HG02938 (cell line): ENCODE measurements around the gene CYBA.

Experiments used
- ATAC-seq: cut with Tn5 transposase; IDR thresholded peaks from one replicate; pipeline ENCODE4 v1.9.1; 2021; ENCODE audit warnings: mild to moderate bottlenecking, moderate library complexity; ENCODE audit not compliant: unreplicated experiment

The CYBA gene

DNA sequence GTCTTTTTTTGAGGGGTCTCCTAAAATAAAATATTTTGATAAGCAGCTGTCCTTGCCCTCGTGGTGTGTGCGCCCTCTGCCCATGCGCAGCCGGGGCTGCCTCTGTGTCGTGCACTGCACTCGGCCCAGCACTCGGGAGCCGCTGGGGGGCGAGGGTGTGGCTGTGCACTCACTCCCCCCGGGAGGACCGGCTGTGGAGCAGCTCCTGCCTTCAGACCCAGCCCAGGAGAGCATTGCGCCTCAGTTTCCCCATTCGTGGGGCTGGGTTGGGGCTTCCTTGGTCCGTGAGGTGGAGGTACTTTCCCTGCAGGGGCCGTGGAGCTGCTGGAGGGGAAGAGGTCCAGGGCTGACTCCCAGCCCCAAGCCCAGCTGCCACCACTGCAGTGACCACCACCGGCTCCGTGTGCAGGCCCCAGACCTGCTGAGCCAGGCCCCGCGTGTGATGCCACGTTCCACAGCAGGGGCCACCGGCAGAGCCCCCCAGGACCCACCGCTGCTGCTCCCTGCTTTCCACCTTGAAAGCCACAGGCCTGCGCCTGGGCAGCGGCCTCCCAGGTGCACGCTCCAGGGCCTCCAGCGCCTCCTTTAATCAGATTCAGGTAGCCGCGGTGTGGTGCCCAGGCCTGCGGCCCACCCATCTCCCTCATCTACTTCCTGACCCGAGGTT lies 18.8 kb downstream of the CYBA start:
- ATAC-seq = no peak

DNA sequence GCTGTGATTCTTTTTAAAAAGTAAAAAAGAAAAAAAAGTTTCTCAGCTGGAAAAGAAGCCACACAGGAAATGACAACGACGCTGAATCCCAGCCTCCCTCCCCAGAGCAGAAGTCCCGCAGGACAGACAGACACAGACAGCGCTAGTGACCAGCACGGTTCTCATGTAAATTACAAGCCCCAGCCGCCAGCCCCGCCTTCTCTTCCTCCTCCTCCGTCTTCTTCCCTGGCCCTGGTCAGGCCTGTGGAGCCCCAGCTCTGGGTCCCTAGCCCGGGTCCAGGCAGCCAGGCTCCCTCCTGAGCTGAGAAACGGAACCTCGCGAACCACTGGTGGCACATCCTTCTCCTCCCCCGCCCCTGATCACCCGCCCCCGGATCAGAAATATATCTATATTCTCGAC lies 19.5 kb downstream of the CYBA start:
- no peak for ATAC-seq

DNA sequence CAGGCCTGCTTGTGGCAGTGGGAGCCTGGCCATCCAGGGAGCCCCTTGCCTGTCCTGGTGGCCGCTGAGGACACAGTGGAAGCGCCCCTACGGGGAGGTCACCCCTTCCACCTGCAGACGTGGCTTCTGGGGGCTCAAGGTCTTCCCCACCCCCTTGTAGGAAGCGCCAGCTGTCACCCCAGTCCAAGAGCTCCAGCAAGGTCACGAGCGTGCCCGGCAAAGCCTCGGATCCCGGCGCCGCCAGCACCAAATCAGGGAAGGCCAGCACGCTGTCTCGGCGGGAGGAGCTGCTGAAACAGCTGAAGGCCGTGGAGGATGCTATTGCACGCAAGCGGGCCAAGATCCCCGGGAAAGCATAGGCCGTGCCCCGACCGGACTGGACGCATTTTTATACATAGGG lies 19.9 kb downstream of the CYBA start:
- ATAC-seq = no peak

DNA sequence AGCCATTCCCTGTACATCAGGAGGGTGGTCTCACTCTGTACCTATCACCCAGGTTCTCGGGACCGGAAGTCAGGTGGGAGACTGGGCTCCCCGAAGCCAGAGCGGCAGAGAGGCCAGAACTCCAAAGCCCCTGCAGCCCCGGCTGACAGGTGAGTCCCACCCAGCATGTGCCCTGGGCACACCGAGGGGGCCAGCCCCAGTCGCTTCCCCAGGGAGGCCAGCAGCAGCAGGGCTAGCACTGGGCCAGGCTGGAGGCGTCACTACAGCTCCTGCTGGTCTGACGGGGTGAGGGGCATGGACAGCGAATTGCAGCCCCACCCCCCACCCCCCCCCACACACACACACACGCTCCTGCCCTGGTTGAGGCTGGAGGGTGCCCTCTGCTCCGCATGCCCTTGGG lies 20.4 kb downstream of the CYBA start:
- no peak for ATAC-seq

DNA sequence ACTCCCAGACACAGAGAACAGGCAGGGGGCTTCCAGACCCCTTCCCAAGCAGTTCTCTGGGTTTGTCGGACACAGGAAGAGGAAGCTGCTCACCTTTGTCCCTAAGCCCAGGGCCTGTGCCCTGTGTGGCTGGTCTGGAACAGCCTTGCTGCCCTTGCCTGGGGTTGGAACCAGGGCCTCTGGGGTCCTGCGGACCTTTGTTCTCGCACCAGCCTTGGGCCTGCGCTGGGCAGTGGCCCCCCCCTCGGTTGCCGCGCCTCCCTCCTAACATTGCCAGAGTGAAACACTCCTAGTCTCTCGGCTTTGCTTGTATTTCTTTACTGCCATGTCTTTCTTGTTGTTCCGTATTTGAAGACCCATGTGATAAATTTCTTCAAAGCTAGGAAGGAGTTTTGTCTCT lies 21.0 kb downstream of the CYBA start:
- no peak for ATAC-seq

DNA sequence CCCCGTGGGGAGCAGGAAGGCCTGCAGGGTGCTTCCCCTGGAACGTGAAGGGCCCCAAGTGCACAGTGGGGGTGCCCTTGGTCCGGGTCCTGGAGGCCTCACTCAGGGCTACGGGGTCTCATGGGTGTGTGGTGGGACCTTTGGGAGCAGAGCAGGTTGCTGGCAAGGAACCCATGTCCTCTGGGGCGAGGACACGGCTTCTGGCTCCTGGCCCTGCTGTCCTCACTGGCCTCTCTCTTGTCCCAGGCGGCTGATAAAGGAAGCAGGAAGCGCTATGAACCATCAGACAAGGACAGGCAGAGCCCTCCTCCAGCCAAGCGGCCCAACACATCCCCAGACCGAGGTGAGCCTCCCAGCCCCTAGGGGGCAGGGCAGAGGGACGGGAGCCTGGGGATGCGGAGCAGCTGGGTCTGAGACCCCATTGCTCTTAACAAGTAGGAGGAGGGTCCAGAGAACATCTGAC lies 22.3 kb downstream of the CYBA start:
- ATAC-seq = no peak

DNA sequence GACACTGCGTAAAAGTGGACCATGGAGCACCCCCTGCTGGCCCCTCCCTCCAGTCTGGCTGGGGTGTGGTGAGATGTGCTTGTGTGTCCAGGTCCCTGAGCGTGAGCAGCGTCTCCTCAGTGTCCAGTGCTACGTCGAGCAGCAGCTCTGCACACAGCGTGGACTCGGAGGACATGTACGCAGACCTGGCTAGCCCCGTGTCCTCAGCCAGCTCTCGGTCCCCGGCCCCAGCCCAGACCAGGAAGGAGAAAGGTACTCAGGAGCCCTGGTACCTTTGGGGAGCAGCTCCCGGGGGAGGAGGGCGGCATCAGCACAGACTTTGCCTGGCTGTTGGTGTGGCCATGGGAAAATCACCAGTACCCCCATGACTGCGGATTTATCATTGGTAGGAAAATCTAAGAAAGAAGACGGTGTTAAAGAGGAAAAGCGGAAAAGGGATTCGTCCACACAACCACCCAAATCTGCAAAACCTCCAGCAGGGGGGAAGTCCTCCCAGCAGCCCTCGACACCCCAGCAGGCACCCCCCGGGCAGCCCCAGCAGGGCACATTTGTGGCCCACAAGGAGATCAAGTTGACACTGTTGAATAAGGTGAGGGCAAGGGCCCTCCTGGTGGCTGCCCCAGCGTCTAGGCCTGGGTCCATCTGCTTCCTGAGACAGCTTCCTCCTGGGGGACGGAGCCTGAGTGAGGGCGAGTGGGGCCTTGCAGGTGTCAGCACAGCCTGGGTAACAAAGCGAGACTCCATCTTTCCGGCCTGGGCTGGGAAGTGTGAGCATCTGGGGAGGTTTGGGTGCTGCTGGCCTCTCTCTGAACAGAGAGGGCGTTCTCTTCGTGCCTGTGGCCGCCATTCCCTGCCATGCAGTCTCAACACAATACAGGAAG lies 23.1 kb downstream of the CYBA start:
- ATAC-seq = no peak

DNA sequence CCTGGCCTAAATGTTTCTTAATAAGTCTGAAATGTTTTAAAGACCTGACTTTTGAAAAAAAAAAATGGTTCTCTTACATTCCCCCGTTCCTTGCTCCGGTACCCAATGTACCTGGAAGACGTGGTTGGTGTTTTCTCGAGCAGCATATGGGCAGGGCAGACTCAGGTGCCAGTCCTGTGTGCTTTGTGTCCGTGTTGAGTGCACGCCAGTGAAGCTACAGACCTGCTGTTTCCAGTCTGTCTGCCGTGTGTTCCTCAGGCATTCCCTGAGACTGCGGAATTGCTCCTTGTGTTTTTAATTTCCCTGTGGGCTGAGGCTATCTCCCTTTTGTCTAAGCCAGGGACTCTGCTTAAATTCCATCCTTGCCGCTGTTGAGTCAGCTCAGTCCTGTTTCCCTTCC lies 24.2 kb downstream of the CYBA start:
- no peak for ATAC-seq

DNA sequence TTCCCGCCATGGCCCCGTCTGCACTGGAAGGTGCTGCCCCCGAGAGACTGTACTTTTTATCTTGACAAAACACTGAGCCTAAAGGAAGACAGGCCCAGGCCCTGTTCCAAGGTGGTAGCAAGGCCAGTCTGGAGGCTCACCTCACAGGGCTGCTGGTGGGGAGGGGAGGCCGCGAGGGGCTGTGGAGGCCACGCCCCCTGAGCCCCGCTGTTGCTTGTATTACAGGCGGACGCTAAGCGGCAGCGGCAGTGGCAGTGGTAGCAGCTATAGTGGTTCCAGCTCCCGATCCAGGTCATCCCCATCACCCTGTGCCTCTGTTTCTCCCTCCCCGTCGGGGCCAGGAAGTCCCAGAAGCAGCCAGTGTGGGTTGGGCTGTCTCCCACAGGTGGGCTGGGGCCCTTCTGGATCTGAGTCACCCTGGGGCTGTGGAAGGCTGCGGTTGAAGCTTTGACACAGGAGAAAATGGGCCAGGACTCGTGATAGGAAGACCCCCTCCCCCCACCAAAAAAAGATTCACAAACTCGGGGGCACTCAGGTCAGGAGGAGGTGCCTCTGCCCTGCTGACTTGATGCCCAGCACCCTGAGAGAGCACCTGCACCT lies 25.8 kb downstream of the CYBA start:
- no peak for ATAC-seq

DNA sequence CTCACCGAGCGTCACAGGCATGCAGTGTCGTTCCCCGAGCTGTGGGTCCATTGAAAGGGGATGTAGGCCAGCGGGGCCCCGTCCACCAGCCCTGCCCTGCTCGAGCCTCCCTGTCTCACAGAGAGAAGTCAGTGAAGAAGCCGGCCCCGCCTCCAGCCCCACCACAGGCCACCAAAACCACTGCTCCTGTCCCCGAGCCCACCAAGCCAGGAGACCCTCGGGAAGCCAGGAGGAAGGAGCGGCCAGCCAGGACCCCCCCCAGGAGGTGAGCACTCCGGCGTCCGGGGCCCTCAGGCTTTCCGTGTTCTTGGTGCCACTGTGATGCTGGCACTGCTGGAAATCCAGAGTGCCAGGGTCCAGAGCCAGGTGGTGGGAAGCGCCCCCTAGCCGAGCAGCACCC lies 26.4 kb downstream of the CYBA start:
- ATAC-seq = no peak

DNA sequence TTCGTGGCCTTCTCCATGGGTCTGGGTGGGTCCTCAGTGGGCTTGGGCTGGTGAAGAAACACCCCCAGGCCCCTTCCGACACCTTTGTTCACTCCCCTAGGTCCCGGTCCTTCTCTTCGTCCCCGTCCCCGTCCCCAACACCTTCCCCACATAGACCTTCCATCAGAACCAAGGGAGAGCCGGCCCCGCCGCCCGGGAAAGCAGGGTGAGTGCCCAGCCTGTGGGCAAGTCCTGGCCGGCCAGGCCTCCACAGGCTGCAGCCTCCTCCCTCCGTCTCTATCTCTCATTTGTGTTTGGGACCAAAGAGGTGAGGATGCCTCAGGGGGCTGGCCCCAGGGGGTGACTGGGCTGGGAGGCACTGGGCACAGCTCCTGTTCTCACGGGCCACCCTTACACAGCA lies 27.0 kb downstream of the CYBA start:
- no peak for ATAC-seq

DNA sequence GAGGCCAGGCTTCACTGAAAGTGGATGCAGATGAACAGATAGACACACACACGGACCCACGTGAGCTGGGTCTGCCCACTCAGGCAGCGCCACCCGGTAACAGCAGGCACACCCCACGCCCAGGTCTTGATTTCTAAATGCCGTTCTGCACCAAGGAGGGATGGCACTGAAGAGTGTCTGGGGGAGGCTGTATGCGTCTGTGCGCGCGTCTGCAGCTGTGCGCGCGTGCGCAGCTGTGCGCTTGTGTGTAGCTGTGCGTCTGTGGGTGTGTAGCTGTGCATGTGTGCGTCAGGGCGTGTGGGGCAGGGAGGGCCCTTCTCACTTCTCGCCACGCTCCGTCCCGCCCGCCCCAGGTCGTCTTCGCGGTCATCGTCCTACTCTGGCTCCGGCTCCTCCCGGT lies 28.0 kb downstream of the CYBA start:
- ATAC-seq = no peak

DNA sequence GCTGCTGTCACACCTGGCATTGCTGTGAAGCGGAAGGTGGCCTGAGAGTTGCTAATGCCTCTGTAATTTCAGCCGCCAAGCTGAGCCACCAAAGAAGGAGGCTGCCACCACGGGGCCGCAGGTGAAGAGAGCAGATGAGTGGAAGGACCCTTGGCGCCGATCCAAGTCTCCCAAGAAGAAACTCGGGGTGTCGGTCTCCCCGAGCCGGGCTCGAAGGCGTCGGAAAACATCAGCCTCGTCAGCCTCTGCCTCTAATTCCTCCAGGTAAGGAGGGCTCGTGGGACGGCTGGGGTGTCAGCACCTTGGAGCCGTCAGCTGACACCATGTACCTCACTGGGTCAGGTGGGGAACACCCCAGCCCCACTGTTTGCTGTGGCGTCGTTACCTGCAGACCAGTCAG lies 28.7 kb downstream of the CYBA start:
- no peak for ATAC-seq

DNA sequence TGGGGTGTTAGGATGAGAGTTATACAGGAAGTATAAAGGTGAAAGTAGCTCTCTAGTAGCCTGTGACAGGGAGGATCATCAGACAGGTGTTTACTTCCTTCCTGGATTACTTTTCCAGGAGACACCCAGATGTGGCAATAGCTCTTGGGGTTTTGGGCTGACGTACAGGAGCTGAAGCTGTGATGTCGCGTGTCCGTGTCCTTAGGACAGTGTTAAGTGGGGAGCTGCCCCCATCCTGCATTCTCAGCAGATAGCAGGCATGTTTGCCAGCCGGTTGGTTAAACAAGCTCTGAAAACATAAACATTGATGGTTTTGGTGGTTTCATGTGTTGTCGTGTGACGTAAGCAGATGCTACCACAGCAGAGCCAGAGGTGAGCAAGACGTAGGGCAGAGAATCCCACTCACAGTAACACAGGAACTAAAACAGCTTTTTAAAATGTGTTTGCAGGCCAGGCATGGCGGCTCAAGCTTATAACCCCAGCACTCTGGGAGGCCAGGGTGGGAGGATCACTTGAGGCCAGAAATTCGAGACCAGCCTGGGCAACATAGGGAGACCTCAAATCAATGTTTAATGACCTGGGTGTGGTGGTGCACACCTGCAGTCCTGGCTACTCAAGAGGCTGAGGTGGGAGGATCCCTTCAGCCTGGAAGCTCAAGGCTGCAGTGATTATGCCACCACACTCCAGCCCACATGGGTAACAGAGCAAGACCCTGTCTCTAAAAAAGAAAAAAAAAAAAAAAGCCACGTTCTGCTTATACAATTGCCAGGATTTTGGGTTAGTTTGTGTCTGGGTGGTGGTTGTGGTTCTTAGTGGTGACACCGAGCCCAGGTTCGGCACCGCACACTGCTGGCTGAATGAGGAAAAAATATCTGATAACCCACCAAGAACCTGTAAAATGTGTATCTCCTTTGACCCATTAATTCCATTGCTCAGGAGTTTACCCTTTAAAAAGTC lies 30.7 kb downstream of the CYBA start:
- ATAC-seq = no peak

DNA sequence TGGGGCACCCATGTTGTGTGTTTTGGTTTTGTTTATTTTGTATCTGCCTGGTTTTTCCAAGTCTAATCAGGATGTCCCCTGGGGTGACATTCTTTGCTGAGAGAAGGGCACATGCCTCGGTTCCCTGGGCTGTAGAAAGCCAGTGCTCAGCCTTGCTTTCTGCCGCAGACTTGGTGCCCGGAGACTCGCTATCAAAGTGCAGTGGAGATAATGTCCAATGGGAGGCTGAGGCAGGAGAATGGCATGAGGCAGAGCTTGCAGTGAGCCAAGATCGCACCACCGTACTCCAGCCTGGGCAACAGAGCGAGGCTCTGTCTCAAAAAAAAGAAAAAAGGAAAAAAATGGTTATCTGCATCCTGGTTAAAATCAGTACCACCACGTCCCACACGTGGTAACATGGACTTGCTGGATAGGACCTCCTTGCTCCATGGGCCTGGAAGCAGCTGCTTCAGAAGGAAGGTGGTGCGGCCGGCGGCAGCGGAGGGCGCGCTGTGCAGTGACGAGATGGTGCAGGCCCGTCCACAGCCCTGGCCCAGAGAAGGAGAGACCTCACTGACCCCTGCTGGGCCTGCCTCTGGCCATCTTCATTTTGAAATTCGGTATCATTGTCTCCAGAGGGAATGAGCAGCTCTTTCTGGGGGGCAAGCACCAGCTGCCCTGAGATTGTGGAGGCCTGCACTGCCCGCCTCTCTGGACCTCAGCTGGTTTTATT lies 31.7 kb downstream of the CYBA start:
- ATAC-seq = no peak

DNA sequence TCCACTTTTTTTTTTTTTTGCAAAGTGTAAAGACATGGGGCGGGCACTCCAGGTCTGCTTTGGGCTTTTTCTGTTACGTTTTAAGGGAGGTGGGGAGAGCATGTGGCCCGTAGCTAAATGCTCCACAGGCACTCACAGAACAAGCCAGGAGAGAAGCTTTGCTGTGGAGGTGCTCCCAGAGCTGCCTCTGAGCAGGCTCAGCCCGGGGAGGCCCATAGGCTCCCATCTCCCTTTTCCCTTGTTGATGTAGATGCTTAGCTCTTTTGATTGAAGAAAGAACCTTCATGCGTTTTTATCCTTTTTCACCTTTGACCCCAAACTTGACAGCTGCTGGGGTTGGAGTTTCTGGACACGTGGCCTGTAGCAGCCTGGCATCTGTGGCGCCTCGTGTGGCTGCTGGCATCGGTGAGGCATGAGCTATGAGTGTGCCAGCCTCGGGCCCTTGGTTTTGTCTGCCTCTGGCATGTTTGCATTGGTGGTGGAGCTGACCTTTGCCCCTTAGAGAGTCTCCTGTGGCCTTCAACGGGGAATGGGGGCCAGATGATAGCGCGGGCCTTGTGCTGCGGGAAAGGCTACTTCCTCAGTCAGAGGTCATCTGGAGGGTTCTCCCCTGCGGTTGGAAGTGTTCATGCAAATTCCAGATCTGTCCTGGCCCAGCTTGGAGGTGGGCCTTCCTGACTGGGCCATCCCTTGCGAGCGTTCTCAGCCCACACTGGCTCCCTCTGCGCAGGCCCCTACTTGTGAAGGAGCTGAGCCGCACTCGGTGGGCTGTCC lies 32.5 kb downstream of the CYBA start:
- ATAC-seq = no peak

DNA sequence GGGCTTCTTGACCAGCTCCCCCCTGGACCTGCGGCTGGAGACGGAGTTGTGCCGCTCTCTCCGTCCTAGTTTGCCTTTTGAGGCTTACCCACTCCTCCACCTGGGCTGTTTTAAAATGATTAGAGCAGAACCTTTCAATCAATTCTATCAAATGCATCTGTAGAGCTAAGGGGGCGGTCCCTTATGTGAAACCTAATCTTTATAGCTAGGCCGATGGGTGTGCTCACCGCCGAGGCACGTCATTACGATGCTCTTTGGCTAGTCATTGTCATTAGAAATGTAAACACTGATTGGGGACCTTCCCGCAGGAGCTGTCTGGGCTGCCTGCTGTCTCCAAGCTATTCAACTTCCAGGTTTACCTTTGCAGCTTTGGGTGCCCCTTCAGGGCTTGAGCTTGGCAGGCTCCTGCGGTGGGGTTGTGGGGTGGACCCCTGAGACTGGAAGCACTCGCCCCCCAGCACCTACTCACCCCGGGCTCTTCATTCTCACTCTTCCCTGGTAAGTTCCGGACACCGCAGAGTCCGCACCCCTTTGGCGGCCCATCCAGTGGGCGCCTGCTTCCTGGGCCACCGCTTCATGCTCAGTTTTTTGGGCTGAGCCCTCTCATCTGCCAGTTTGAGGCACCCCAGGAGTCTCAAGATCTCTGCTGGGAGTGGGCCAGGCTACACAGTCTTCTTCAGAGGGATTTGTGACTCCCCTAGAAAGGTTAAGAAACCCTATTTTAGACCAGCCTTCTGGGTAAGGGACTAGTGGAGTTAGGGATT lies 33.4 kb downstream of the CYBA start:
- no peak for ATAC-seq

DNA sequence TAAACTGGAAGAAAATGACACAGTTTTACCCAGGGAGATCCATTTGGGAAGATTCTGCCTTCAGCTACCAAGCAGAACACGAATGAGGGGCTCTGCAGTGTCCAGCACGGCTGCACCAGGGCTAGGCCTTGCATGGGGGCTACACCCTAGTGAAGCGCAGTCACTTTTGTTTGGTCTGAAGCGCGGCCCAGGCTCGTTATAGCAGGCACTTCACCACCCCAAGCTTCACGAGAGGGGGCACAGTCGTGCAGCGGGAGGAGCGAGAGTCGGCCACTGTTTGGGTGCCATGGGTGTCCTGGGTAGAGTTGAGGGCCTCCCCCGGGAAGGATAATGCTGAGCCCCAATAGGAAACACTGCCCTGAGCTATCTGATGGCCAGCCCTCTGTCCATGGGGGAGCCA lies 34.1 kb downstream of the CYBA start:
- no peak for ATAC-seq

DNA sequence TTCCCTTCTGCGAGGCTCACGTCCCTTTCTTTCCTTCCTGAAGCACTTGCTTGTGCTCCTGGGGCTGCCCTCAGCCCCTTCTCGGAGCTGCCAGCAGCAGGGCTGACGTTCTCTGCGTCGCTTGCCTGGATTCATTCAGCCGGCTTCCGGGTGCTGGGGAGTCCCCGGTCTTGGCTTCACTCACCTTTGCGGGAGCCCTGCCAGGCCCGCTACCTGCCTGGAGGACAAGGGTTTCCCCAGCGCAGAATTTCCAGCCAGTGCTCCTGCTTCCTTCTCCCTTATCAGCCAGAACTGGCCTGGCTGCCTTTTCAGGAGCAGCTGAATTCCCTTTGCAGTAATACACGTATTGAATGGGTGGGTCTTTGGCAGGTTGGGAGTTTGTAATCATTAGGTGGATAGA lies 34.5 kb downstream of the CYBA start:
- ATAC-seq = no peak
